A673 (cell line): ENCODE data around the gene SPECC1L. TPM values are rescaled to one million over a fixed set of nuclear protein-coding genes. Genes with fewer than 3 reads are reported as not detected.
"Not testable (repeated sequence)": the region's sequence is repeated elsewhere in the genome, so short reads cannot be mapped to it uniquely, and the experiment has no call there.

Source experiments
- BruUV-seq: library from RNA; stranded (reverse); fragments of 400-500 nt; replicated peaks from 2 replicates; lab custom pipeline; 2021; lab: Mats Ljungman, UMichigan
- CTCF ChIA-PET: fragments of 300-600 bp; sonication (Branson Sonifier 250); formaldehyde crosslinking; loops from one replicate; lab custom pipeline; 2022; ENCODE audit warnings: antibody characterized with exemption; lab: Charles Lee
- POLR2A ChIA-PET: fragments of 300-600 bp; sonication (Branson Sonifier 250); formaldehyde crosslinking; loops from one replicate; lab custom pipeline; 2022; ENCODE audit warnings: antibody characterized with exemption; ENCODE audit not compliant: low non-redundant PET; lab: Charles Lee
- DNase-seq: peaks from one replicate; pipeline ENCODE4 v3.0.0-alpha.2; 2015; ENCODE audit warnings: low spot score
- H3K27ac ChIP-seq: fragments of 200-600 bp; sonication (generic); 2 replicates; pipeline ENCODE4 v1.5.1; 2016; ENCODE audit warnings: mixed run types, low read depth, mild to moderate bottlenecking, mixed read lengths, antibody characterized with exemption, low read length; ENCODE audit not compliant: poor library complexity, severe bottlenecking
- H3K27me3 ChIP-seq: fragments of 200-600 bp; sonication (generic); replicated peaks from 2 replicates; pipeline ENCODE4 v1.6.1; 2017; ENCODE audit warnings: mixed run types, low read depth, mild to moderate bottlenecking, mixed read lengths, antibody characterized with exemption, low read length; ENCODE audit not compliant: insufficient read depth, poor library complexity
- H3K36me3 ChIP-seq: fragments of 200-600 bp; sonication (generic); 2 replicates; pipeline ENCODE4 v1.6.1; 2016; ENCODE audit warnings: mixed run types, mild to moderate bottlenecking, mixed read lengths, antibody characterized with exemption, low read length; ENCODE audit not compliant: insufficient read depth, poor library complexity, severe bottlenecking
- H3K4me1 ChIP-seq: fragments of 200-600 bp; sonication (generic); 2 replicates; pipeline ENCODE4 v1.6.1; 2017; ENCODE audit warnings: mixed run types, mild to moderate bottlenecking, mixed read lengths, antibody characterized with exemption, low read length; ENCODE audit not compliant: insufficient read depth, poor library complexity, severe bottlenecking
- H3K4me3 ChIP-seq: fragments of 200-600 bp; sonication (generic); 2 replicates; pipeline ENCODE4 v1.5.1; 2016; ENCODE audit warnings: low read depth, mixed run types, mild to moderate bottlenecking, mixed read lengths, low read length; ENCODE audit not compliant: poor library complexity, severe bottlenecking
- H3K9me3 ChIP-seq: fragments of 200-600 bp; sonication (generic); 2 replicates; pipeline ENCODE4 v1.6.1; 2016; ENCODE audit warnings: mixed run types, low read depth, mild to moderate bottlenecking, mixed read lengths, antibody characterized with exemption, low read length; ENCODE audit not compliant: poor library complexity, severe bottlenecking
- EZH2 ChIP-seq: fragments of 200-600 bp; sonication (generic); IDR thresholded peaks from 2 replicates; pipeline ENCODE4 v1.6.1; 2017; ENCODE audit warnings: borderline replicate concordance, low read depth, mild to moderate bottlenecking, mixed read lengths, antibody characterized with exemption, low read length; ENCODE audit not compliant: poor library complexity, severe bottlenecking
- intact Hi-C: fragments of 100-400 bp; cut with micrococcal nuclease; formaldehyde crosslinking; loops from one replicate; pipeline ENCODE4 v1.10.0; 2022; ENCODE audit not compliant: unreplicated experiment
- total RNA-seq: library from RNA; stranded (reverse); gene quantifications from 2 replicates; pipeline ENCODE4 v1.2.3, GENCODE V29; 2021
- TF ChIP-seq, protein P1 (sequence below): fragments of 300-800, 200-600 bp; sonication (generic); conservative IDR thresholded peaks from 2 replicates; pipeline ENCODE4 v1.5.1; 2017; ENCODE audit warnings: low read depth, mild to moderate bottlenecking, antibody characterized with exemption, low read length, moderate library complexity, mixed read lengths

The SPECC1L gene
- total RNA-seq, 1 experiment from 2014 or later: 56.7 TPM

GRCh38 chr22:24236656-24237055 is 34.0 kb upstream of the SPECC1L start:
- Histone ChIP-seq H3K36me3 (no peaks in the 10 kb centered on the region), H3K27ac (no peak overlapping the region), H3K9me3 (no peaks in the 10 kb centered on the region), H3K27me3 (no peaks in the 10 kb centered on the region), H3K4me1 (no peaks in the 10 kb centered on the region), H3K4me3 (no peak overlapping the region)
- POLR2A ChIA-PET: no interaction called here
- intact Hi-C loops: no loop called here
- no peak for TF ChIP-seq EZH2
- TF ChIP-seq, protein P1, sequence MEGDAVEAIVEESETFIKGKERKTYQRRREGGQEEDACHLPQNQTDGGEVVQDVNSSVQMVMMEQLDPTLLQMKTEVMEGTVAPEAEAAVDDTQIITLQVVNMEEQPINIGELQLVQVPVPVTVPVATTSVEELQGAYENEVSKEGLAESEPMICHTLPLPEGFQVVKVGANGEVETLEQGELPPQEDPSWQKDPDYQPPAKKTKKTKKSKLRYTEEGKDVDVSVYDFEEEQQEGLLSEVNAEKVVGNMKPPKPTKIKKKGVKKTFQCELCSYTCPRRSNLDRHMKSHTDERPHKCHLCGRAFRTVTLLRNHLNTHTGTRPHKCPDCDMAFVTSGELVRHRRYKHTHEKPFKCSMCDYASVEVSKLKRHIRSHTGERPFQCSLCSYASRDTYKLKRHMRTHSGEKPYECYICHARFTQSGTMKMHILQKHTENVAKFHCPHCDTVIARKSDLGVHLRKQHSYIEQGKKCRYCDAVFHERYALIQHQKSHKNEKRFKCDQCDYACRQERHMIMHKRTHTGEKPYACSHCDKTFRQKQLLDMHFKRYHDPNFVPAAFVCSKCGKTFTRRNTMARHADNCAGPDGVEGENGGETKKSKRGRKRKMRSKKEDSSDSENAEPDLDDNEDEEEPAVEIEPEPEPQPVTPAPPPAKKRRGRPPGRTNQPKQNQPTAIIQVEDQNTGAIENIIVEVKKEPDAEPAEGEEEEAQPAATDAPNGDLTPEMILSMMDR: no peak
- no peak for DNase-seq
- CTCF ChIA-PET: no interaction called here
- no TSS peak for BruUV-seq

GRCh38 chr22:24238101-24238694 is 32.4 kb upstream of the SPECC1L start:
- BruUV-seq, H3K27ac ChIP-seq, H3K27me3 ChIP-seq, intact Hi-C loops, POLR2A ChIA-PET, H3K36me3 ChIP-seq, CTCF ChIA-PET, DNase-seq, H3K4me3 ChIP-seq, H3K9me3 ChIP-seq, H3K4me1 ChIP-seq: not testable (repeated sequence)

DNA sequence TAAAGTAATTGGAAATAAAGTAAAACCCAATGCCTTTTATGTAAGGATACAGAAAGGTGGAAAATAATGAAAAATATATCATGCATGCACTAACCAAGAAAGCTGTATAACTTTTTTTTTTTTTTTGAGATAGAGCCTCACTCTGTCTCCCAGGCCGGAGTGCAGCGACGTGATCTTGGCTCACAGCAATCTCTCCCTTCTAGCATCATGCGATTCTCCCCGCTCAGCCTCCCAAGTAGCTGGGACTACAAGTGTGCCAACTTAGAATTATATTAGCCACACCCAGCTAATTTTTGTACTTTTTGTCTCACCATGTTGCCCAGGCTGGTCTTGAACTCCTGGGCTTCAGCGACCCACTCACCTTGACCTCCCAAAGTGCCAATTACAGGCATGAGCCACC is 30.2 kb upstream of the SPECC1L start:
- intact Hi-C loops: no loop called here
- Histone ChIP-seq H3K4me3 (no peak overlapping the region), H3K27ac (no peak overlapping the region), H3K27me3 (no peaks in the 10 kb centered on the region), H3K9me3 (no peaks in the 10 kb centered on the region), H3K4me1 (peaks cover 7% of the 10 kb centered on the region), H3K36me3 (no peaks in the 10 kb centered on the region)
- no peak for DNase-seq
- no TSS peak for BruUV-seq
- POLR2A ChIA-PET: no interaction called here
- CTCF ChIA-PET: no interaction called here
- no peak for TF ChIP-seq EZH2
- TF ChIP-seq, protein P1: no peak

DNA sequence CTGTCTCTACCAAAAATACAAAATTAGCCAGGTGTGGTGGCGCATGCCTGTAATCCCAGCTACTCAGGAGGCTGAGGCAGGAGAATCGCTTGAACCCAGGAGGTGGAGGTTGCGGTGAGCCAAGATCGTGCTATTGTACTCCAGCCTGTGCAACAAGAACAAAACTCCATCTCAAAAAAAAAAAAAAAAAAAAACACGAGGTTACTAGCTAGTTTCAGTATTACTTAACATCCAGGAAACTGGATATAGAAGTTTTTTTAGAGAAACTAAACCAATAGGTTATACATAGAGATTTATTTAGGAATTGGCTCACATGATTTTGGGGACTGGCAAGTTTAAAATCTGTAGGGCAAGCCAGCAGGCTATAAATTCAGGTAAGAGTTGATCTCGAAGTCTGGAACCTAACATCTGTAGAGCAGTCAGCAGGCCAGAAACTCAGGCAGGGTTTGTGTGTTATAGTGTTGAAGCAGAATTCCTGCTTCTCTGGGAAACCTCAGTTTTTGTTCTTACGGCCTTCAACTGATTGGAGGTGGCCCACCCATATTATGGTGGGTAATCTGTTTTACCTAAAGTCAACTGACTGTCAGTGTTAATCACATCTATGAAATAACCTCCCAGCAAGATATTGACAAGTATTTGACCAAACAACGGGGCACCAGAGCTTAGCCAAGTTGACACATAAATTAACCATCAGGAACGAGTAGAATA is 29.5 kb upstream of the SPECC1L start:
- H3K9me3 ChIP-seq, H3K4me3 ChIP-seq, DNase-seq, H3K4me1 ChIP-seq, intact Hi-C loops, H3K27ac ChIP-seq, CTCF ChIA-PET, H3K36me3 ChIP-seq, BruUV-seq, POLR2A ChIA-PET, H3K27me3 ChIP-seq: not testable (repeated sequence)

GRCh38 chr22:24243417-24243816 is 27.2 kb upstream of the SPECC1L start:
- H3K27me3 ChIP-seq, H3K4me3 ChIP-seq, intact Hi-C loops, CTCF ChIA-PET, H3K9me3 ChIP-seq, BruUV-seq, H3K36me3 ChIP-seq, DNase-seq, POLR2A ChIA-PET, H3K27ac ChIP-seq: not testable (repeated sequence)
- H3K4me1 ChIP-seq: peaks cover 11% of the 10 kb centered on the region
